GM12878 (cell line): Measurements from ENCODE around the gene ARHGEF17. TPM values are rescaled to one million over a fixed set of nuclear protein-coding genes. Genes with fewer than 3 reads are reported as not detected.

Experiments
- ATAC-seq: fragments of 200-7000 bp; cut with Tn5 transposase; 3 replicates; pipeline ENCODE4 v1.9.1; 2020; ENCODE audit warnings: mild to moderate bottlenecking, moderate library complexity
- BruUV-seq: library from RNA; stranded (reverse); fragments of 400-500 nt; replicated peaks from 2 replicates; lab custom pipeline; 2021; lab: Mats Ljungman, UMichigan
- CTCF ChIA-PET: fragments of 300-600 bp; sonication (Branson Sonifier 250); formaldehyde crosslinking; extraction: SDS; loops from one replicate; lab custom pipeline; 2021; ENCODE audit warnings: inconsistent platforms; lab: Yijun Ruan, JAX
- POLR2A ChIA-PET: fragments of 350-600 bp; formaldehyde crosslinking; extraction: SDS; loops from one replicate; lab custom pipeline; 2021; ENCODE audit warnings: inconsistent platforms; lab: Charles Lee
- RAD21 ChIA-PET: fragments of 300-600 bp; sonication (Branson Sonifier 250); formaldehyde crosslinking; loops from one replicate; lab custom pipeline; 2023; ENCODE audit warnings: antibody characterized with exemption; ENCODE audit not compliant: unreplicated experiment; lab: Charles Lee
- SMC1A ChIA-PET: fragments of 300-600 bp; sonication (Branson Sonifier 250); formaldehyde crosslinking; loops from one replicate; lab custom pipeline; 2023; ENCODE audit not compliant: unreplicated experiment, uncharacterized antibody; lab: Charles Lee
- DNase-seq: peaks from one replicate; pipeline ENCODE4 v3.0.0-alpha.2; 2011; ENCODE audit warnings: low read depth, low spot score
- FAIRE-seq: peaks from 3 replicates; lab custom pipeline; 2011; peaks lifted over from hg19 to GRCh38; lab: Jason Lieb, UNC
- H2AFZ ChIP-seq: 2 replicates; pipeline ENCODE4 v1.6.0; 2011; ENCODE audit warnings: low read depth, low read length, control low read depth; ENCODE audit not compliant: control insufficient read depth
- H3K27ac ChIP-seq: 2 replicates; pipeline ENCODE4 v1.5.1; 2011; ENCODE audit warnings: control low read depth; ENCODE audit not compliant: control insufficient read depth, insufficient read depth
- H3K27me3 ChIP-seq, 2 experiments: replicated peaks in 1 of 2; 2 replicates each; pipeline versions ENCODE4 v1.6.0 to v1.6.1; 2011; ENCODE audit warnings: low read length in 1 of 2; ENCODE audit not compliant: control insufficient read depth in 2 of 2, insufficient read depth in 2 of 2
- H3K36me3 ChIP-seq, 2 experiments: 2 replicates each; pipeline ENCODE4 v1.5.1; 2011; ENCODE audit warnings: low read length in 1 of 2; ENCODE audit not compliant: control insufficient read depth in 2 of 2, insufficient read depth in 2 of 2
- H3K4me1 ChIP-seq: 2 replicates; pipeline ENCODE4 v1.6.1; 2011; ENCODE audit warnings: mild to moderate bottlenecking, low read length, moderate library complexity, mixed read lengths; ENCODE audit not compliant: control insufficient read depth, insufficient read depth
- H3K4me2 ChIP-seq: 2 replicates; pipeline ENCODE4 v1.6.0; 2011; ENCODE audit warnings: control low read depth; ENCODE audit not compliant: control insufficient read depth, insufficient read depth
- H3K4me3 ChIP-seq: fragments of 200-600 bp; sonication (generic); 2 replicates; pipeline ENCODE4 v1.5.1; 2016
- H3K79me2 ChIP-seq: 2 replicates; pipeline ENCODE4 v1.6.0; 2011; ENCODE audit warnings: low read length; ENCODE audit not compliant: control insufficient read depth, insufficient read depth
- H3K9ac ChIP-seq: 2 replicates; pipeline ENCODE4 v1.8.0; 2011; ENCODE audit warnings: low read length, control low read depth, mixed read lengths; ENCODE audit not compliant: control insufficient read depth, insufficient read depth
- H3K9me3 ChIP-seq: replicated peaks from 3 replicates; pipeline ENCODE4 v1.5.1; 2011; ENCODE audit warnings: mild to moderate bottlenecking, low read length; ENCODE audit not compliant: control insufficient read depth, insufficient read depth
- H4K20me1 ChIP-seq: 2 replicates; pipeline ENCODE4 v1.6.0; 2011; ENCODE audit not compliant: control insufficient read depth, insufficient read depth
- ATF7 ChIP-seq: fragments of 450-650 bp; IDR thresholded peaks from 2 replicates; pipeline ENCODE4 v1.6.1; 2016; ENCODE audit warnings: low read depth, mild to moderate bottlenecking
- CBX5 ChIP-seq: sonication (generic); IDR thresholded peaks from 2 replicates; pipeline ENCODE4 v1.6.1; 2016; ENCODE audit warnings: low read depth, moderate library complexity, mild to moderate bottlenecking, inconsistent platforms
- DPF2 ChIP-seq: fragments of 450-650 bp; IDR thresholded peaks from 2 replicates; pipeline ENCODE4 v1.6.1; 2017; ENCODE audit warnings: mild to moderate bottlenecking
- RB1 ChIP-seq: fragments of 450-650 bp; formaldehyde crosslinking; IDR thresholded peaks from 2 replicates; pipeline ENCODE4 v1.6.1; 2017; ENCODE audit warnings: mild to moderate bottlenecking, borderline replicate concordance
- SREBF1 ChIP-seq: IDR thresholded peaks from 2 replicates; pipeline ENCODE4 v1.6.1; 2012; ENCODE audit warnings: mild to moderate bottlenecking, low read length
- ZBED1 ChIP-seq: IDR thresholded peaks from 2 replicates; pipeline ENCODE4 v1.6.1; 2016; ENCODE audit warnings: borderline replicate concordance
- WGBS: methylation state at CpG from one replicate; pipeline ENCODE4 v1.1.6; 2016; ENCODE audit warnings: low lambda C conversion rate; ENCODE audit not compliant: insufficient replicate concordance, insufficient coverage; ENCODE audit errors: missing lambda C conversion rate; 5-methylcytosine and 5-hydroxymethylcytosine counted together
- in situ Hi-C: fragments of 300-500 bp; cut with MboI; formaldehyde crosslinking; loops from 9 replicates; pipeline ENCODE4 v1.14.3; 2018; ENCODE audit warnings: mixed read lengths
- intact Hi-C: fragments of 100-400 bp; cut with micrococcal nuclease; formaldehyde crosslinking; loops from one replicate; pipeline ENCODE4 v1.14.2; 2022; ENCODE audit not compliant: unreplicated experiment
- polyA plus RNA-seq, 11 experiments: library from polyadenylated mRNA; depleted of rRNA in 4 of 11; unstranded in 6 of 11; stranded (reverse) in 5 of 11; fragments of >200 nt; fragmentation: Nextera tagmentation in 4 of 11; fragmentation: Illumina TruSeq in 1 of 11; extraction: Ambion mirVana in 4 of 11; extraction: Trizol in 1 of 11; gene quantifications; 1 replicate in 1 of 11; 2 replicates in 10 of 11; pipeline versions ENCODE4 v1.2.1 to v1.2.3, GENCODE V29; 2011 to 2016; ENCODE audit warnings: inconsistent platforms in 2 of 11, missing spikeins in 2 of 11, low read depth in 1 of 11
- total RNA-seq, 4 experiments: library from RNA; depleted of rRNA in 3 of 4; stranded (reverse); fragments of >200 nt in 3 of 4; fragmentation: Illumina TruSeq in 1 of 4; extraction: Trizol in 1 of 4; gene quantifications; 2 replicates each; pipeline versions ENCODE4 v1.2.1 to v1.2.3, GENCODE V29; 2013 to 2021
- TF ChIP-seq, protein P1 (sequence below): fragments of 450-650 bp; IDR thresholded peaks from 2 replicates; pipeline ENCODE4 v1.6.1; 2018; ENCODE audit warnings: mild to moderate bottlenecking, low read depth, moderate library complexity; ENCODE audit not compliant: partially characterized antibody
- TF ChIP-seq, protein P2 (sequence below): fragments of 150-350 bp; IDR thresholded peaks from 2 replicates; pipeline ENCODE4 v1.6.1; 2014; ENCODE audit warnings: mild to moderate bottlenecking, low read depth, low read length
- TF ChIP-seq, protein P3 (sequence below): fragments of 450-650 bp; IDR thresholded peaks from 2 replicates; pipeline ENCODE4 v1.6.1; 2018; ENCODE audit warnings: borderline replicate concordance, mild to moderate bottlenecking; ENCODE audit not compliant: partially characterized antibody

Gene ARHGEF17
- total and polyA plus RNA-seq, 10 of the 15 experiments (the other 5 are each of a cell fraction or from before 2014, with no cell fraction given): 0.15 to 11.0 (median 1.7) TPM

DNA sequence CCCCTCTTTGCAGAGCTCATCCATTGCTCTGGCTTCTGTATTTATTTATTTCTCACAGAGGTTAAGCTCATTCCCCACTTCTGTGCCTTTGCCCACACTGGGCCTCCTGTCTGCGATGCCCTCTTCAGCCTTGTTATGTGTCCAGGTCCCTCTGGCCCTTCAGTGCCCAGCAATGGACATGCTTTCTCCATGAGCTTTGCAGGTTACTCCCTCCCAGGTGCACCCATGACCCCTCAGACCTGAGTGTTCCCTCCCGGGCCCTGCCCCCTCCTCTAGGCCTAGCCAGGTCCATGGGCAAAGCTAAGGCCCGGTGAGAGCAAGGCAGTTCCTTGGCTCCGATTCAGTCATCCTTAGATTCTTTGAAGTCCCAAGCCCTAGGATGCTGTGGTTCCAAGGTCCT is 17.5 kb upstream of the ARHGEF17 start:
- no peaks in the 10 kb centered on the region for H3K36me3 ChIP-seq
- no peak for ATAC-seq
- CTCF ChIA-PET: interaction anchor here (0.7 to 17.3 kb wide), 15 partner anchors 8 to 563 kb away, joined by 3 to 326 read pairs (median 15); partner anchors contain the start of gene ARHGEF17
- no peak for FAIRE-seq
- TF ChIP-seq, protein P1, sequence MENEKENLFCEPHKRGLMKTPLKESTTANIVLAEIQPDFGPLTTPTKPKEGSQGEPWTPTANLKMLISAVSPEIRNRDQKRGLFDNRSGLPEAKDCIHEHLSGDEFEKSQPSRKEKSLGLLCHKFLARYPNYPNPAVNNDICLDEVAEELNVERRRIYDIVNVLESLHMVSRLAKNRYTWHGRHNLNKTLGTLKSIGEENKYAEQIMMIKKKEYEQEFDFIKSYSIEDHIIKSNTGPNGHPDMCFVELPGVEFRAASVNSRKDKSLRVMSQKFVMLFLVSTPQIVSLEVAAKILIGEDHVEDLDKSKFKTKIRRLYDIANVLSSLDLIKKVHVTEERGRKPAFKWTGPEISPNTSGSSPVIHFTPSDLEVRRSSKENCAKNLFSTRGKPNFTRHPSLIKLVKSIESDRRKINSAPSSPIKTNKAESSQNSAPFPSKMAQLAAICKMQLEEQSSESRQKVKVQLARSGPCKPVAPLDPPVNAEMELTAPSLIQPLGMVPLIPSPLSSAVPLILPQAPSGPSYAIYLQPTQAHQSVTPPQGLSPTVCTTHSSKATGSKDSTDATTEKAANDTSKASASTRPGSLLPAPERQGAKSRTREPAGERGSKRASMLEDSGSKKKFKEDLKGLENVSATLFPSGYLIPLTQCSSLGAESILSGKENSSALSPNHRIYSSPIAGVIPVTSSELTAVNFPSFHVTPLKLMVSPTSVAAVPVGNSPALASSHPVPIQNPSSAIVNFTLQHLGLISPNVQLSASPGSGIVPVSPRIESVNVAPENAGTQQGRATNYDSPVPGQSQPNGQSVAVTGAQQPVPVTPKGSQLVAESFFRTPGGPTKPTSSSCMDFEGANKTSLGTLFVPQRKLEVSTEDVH: no peak
- TF ChIP-seq, protein P2, sequence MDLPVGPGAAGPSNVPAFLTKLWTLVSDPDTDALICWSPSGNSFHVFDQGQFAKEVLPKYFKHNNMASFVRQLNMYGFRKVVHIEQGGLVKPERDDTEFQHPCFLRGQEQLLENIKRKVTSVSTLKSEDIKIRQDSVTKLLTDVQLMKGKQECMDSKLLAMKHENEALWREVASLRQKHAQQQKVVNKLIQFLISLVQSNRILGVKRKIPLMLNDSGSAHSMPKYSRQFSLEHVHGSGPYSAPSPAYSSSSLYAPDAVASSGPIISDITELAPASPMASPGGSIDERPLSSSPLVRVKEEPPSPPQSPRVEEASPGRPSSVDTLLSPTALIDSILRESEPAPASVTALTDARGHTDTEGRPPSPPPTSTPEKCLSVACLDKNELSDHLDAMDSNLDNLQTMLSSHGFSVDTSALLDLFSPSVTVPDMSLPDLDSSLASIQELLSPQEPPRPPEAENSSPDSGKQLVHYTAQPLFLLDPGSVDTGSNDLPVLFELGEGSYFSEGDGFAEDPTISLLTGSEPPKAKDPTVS: no peak
- TF ChIP-seq, protein P3, sequence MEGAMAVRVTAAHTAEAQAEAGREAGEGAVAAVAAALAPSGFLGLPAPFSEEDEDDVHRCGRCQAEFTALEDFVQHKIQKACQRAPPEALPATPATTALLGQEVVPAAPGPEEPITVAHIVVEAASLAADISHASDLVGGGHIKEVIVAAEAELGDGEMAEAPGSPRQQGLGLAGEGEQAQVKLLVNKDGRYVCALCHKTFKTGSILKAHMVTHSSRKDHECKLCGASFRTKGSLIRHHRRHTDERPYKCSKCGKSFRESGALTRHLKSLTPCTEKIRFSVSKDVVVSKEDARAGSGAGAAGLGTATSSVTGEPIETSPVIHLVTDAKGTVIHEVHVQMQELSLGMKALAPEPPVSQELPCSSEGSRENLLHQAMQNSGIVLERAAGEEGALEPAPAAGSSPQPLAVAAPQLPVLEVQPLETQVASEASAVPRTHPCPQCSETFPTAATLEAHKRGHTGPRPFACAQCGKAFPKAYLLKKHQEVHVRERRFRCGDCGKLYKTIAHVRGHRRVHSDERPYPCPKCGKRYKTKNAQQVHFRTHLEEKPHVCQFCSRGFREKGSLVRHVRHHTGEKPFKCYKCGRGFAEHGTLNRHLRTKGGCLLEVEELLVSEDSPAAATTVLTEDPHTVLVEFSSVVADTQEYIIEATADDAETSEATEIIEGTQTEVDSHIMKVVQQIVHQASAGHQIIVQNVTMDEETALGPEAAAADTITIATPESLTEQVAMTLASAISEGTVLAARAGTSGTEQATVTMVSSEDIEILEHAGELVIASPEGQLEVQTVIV: no peak
- TF ChIP-seq DPF2 (no peak), SREBF1 (no peak), RB1 (no peak), CBX5 (no peak), ATF7 (no peak), ZBED1 (no peak)
- TF ChIP-seq, all 136 proteins: peak for 0
- no peak overlapping the region for H3K4me2 ChIP-seq
- in situ Hi-C loops (loop anchor here (5.0 kb wide), 1 partner anchor 47 kb away; no protein-coding TSS in a partner anchor), intact Hi-C loops (no loop called here)
- H3K4me3 ChIP-seq: no peak overlapping the region
- no TSS peak for BruUV-seq
- peaks cover 23% of the 10 kb centered on the region for H3K4me1 ChIP-seq
- no peak for DNase-seq
- no peaks in the 10 kb centered on the region; a peak in 2 of 4 replicates for H3K27me3 ChIP-seq
- H2AFZ ChIP-seq: no peak overlapping the region
- WGBS: 62% methylated on average over 4 of the region's 4 CpGs
- ChIA-PET POLR2A (interaction anchor here (1.0 kb wide), 2 partner anchors 17 to 20 kb away, joined by 3 to 4 read pairs; no protein-coding TSS in a partner anchor), RAD21 (interaction anchor here (1.0 to 5.0 kb wide), 3 partner anchors 46 to 113 kb away, joined by 3 to 34 read pairs (median 29); no protein-coding TSS in a partner anchor), SMC1A (interaction anchor here (0.9 to 3.3 kb wide), 5 partner anchors 18 to 113 kb away, joined by 3 to 22 read pairs (median 4); partner anchors contain the start of gene P2RY6)
- H3K9me3 ChIP-seq: no peaks in the 10 kb centered on the region
- no peaks in the 10 kb centered on the region for H4K20me1 ChIP-seq
- no peak overlapping the region for H3K9ac ChIP-seq
- no peak overlapping the region for H3K27ac ChIP-seq
- no peaks in the 10 kb centered on the region for H3K79me2 ChIP-seq
